HepG2 (cell line): Measurements from ENCODE around the gene NTRK2. TPM values are rescaled to one million over a fixed set of nuclear protein-coding genes. Genes with fewer than 3 reads are reported as not detected.

Source experiments
- ATAC-seq: fragments of 200-7000 bp; cut with Tn5 transposase; 3 replicates; pipeline ENCODE4 v1.9.1; 2020; ENCODE audit warnings: mild to moderate bottlenecking, moderate library complexity
- BruUV-seq: library from RNA; stranded (reverse); fragments of 400-500 nt; replicated peaks from 2 replicates; lab custom pipeline; 2021; lab: Mats Ljungman, UMichigan
- CTCF ChIA-PET: fragments of 300-600 bp; formaldehyde crosslinking; extraction: SDS; loops from one replicate; lab custom pipeline; 2021; ENCODE audit warnings: low total read pairs, inconsistent platforms, low intra/inter-chr PET ratio; lab: Yijun Ruan, JAX
- POLR2A ChIA-PET: fragments of 350-600 bp; sonication (Branson Sonifier 250); formaldehyde crosslinking; loops from one replicate; lab custom pipeline; 2020; ENCODE audit warnings: antibody characterized with exemption, inconsistent platforms; lab: Yijun Ruan, JAX
- DNase-seq: peaks from one replicate; pipeline ENCODE4 v3.0.0-alpha.2; 2015; ENCODE audit warnings: low spot score
- FAIRE-seq: peaks from 3 replicates; lab custom pipeline; 2011; peaks lifted over from hg19 to GRCh38; lab: Jason Lieb, UNC
- H2AFZ ChIP-seq: one replicate; pipeline ENCODE4 v1.6.1; 2011; ENCODE audit warnings: low read length, inconsistent platforms
- H3K27ac ChIP-seq: fragments of 300-600 bp; 3 replicates; pipeline ENCODE4 v1.8.0; 2011; ENCODE audit warnings: mixed run types, mild to moderate bottlenecking, mixed read lengths, low read length, inconsistent platforms; ENCODE audit not compliant: insufficient read depth; ENCODE audit errors: extremely low read length
- H3K27me3 ChIP-seq, 2 experiments: fragments of 200-600 bp in 1 of 2; 2 replicates in 1 of 2; 3 replicates in 1 of 2; pipeline versions ENCODE4 v1.6.0 to v1.8.0; 2011; ENCODE audit warnings: low read length in 2 of 2, mild to moderate bottlenecking in 2 of 2, moderate library complexity in 2 of 2, inconsistent platforms in 1 of 2; ENCODE audit not compliant: insufficient read depth in 2 of 2, control insufficient read depth in 1 of 2
- H3K36me3 ChIP-seq, 2 experiments: fragments of 200-600 bp in 1 of 2; replicated peaks in 1 of 2; 2 replicates in 1 of 2; 3 replicates in 1 of 2; pipeline versions ENCODE4 v1.5.1 to v1.8.0; 2011; ENCODE audit warnings: low read length in 2 of 2, inconsistent platforms in 1 of 2; ENCODE audit not compliant: insufficient read depth in 2 of 2, control insufficient read depth in 1 of 2
- H3K4me1 ChIP-seq: 2 replicates; pipeline ENCODE4 v1.5.1; 2012; ENCODE audit warnings: low read length, inconsistent platforms; ENCODE audit not compliant: insufficient read depth
- H3K4me2 ChIP-seq: 2 replicates; pipeline ENCODE4 v1.6.0; 2011; ENCODE audit warnings: low read depth, low read length, inconsistent platforms
- H3K4me3 ChIP-seq, 3 experiments: fragments of 200-600 bp in 1 of 3; sonication (generic), shearing (Covaris generic) in 1 of 3; replicated peaks in 1 of 3; 2 replicates each; pipeline ENCODE4 v1.5.1; 2011 to 2016; ENCODE audit warnings: low read length in 3 of 3, inconsistent platforms in 2 of 3, low read depth in 2 of 3, mild to moderate bottlenecking in 2 of 3, control low read depth in 1 of 3, mixed read lengths in 1 of 3; ENCODE audit not compliant: insufficient read depth in 1 of 3
- H3K79me2 ChIP-seq: one replicate; pipeline ENCODE4 v1.6.1; 2011; ENCODE audit warnings: low read length, inconsistent platforms; ENCODE audit not compliant: insufficient read depth
- H3K9ac ChIP-seq: 2 replicates; pipeline ENCODE4 v1.6.0; 2011; ENCODE audit warnings: mild to moderate bottlenecking, low read depth, low read length, inconsistent platforms; ENCODE audit not compliant: insufficient read depth
- H3K9me3 ChIP-seq: 2 replicates; pipeline ENCODE4 v1.5.1; 2012; ENCODE audit warnings: mild to moderate bottlenecking, low read length
- H4K20me1 ChIP-seq: 2 replicates; pipeline ENCODE4 v1.6.0; 2011; ENCODE audit warnings: inconsistent platforms, mild to moderate bottlenecking, low read length, moderate library complexity; ENCODE audit not compliant: insufficient read depth
- ARHGAP35 ChIP-seq: sonication (generic); formaldehyde crosslinking; IDR thresholded peaks from 2 replicates; pipeline ENCODE4 v1.9.0; 2022; ENCODE audit warnings: mild to moderate bottlenecking, inconsistent platforms, moderate library complexity, missing genetic modification reagents, borderline replicate concordance
- HNF1B ChIP-seq: sonication (generic); formaldehyde crosslinking; IDR thresholded peaks from 2 replicates; pipeline ENCODE4 v1.5.1; 2020; ENCODE audit warnings: mild to moderate bottlenecking, moderate library complexity, missing genetic modification reagents
- IRX3 ChIP-seq: sonication (generic); formaldehyde crosslinking; IDR thresholded peaks from 2 replicates; pipeline ENCODE4 v1.8.1; 2023; ENCODE audit warnings: mild to moderate bottlenecking, low read depth, missing genetic modification reagents, borderline replicate concordance
- RAD21 ChIP-seq: fragments of 450-650 bp; formaldehyde crosslinking; IDR thresholded peaks from 2 replicates; pipeline ENCODE4 v1.5.0; 2020; ENCODE audit warnings: mild to moderate bottlenecking
- SMC3 ChIP-seq: IDR thresholded peaks from 2 replicates; pipeline ENCODE4 v1.6.1; 2011; ENCODE audit warnings: low read length, improper control_type of control experiment
- SOX13 ChIP-seq, 3 experiments: fragments of 450-650 bp in 1 of 3; sonication (generic) in 1 of 3; formaldehyde crosslinking in 1 of 3; IDR thresholded peaks in 2 of 3; conservative IDR thresholded peaks in 1 of 3; 2 replicates each; pipeline versions ENCODE4 v1.5.0 to v1.6.1; 2016 to 2020; ENCODE audit warnings: antibody characterized with exemption in 1 of 3, mild to moderate bottlenecking in 1 of 3, missing compliant biosample characterization in 1 of 3, missing genetic modification reagents in 1 of 3, moderate library complexity in 1 of 3
- TP53 ChIP-seq: sonication (generic); formaldehyde crosslinking; conservative IDR thresholded peaks from 2 replicates; pipeline ENCODE4 v1.4.0; 2020; ENCODE audit warnings: missing genetic modification reagents
- ZBTB1 ChIP-seq: sonication (generic); formaldehyde crosslinking; IDR thresholded peaks from 2 replicates; pipeline ENCODE4 v1.4.0; 2020; ENCODE audit warnings: missing genetic modification reagents, borderline replicate concordance
- ZFP36L1 ChIP-seq: sonication (generic); formaldehyde crosslinking; IDR thresholded peaks from 2 replicates; pipeline ENCODE4 v1.8.0; 2022; ENCODE audit warnings: mild to moderate bottlenecking, missing genetic modification reagents, moderate library complexity
- ZNF251 ChIP-seq: sonication (generic); formaldehyde crosslinking; IDR thresholded peaks from 2 replicates; pipeline ENCODE4 v1.9.0; 2021; ENCODE audit warnings: mild to moderate bottlenecking, missing genetic modification reagents
- ZNF260 ChIP-seq: sonication (generic); formaldehyde crosslinking; IDR thresholded peaks from 2 replicates; pipeline ENCODE4 v1.4.0; 2020; ENCODE audit warnings: missing genetic modification reagents, low read depth, mild to moderate bottlenecking, borderline replicate concordance
- ZNF607 ChIP-seq: sonication (generic); formaldehyde crosslinking; IDR thresholded peaks from 2 replicates; pipeline ENCODE4 v1.5.1; 2020; ENCODE audit warnings: missing genetic modification reagents, mild to moderate bottlenecking, borderline replicate concordance
- ZNF674 ChIP-seq: sonication (generic); formaldehyde crosslinking; IDR thresholded peaks from 2 replicates; pipeline ENCODE4 v1.5.0; 2020; ENCODE audit warnings: low read depth, mild to moderate bottlenecking, missing genetic modification reagents
- ZNF780A ChIP-seq: sonication (generic); formaldehyde crosslinking; IDR thresholded peaks from 2 replicates; pipeline ENCODE4 v1.8.0; 2022; ENCODE audit warnings: mild to moderate bottlenecking, missing genetic modification reagents, moderate library complexity
- WGBS: methylation state at CpG from one replicate; pipeline ENCODE4 v1.1.6; 2017; ENCODE audit warnings: low lambda C conversion rate; 5-methylcytosine and 5-hydroxymethylcytosine counted together
- in situ Hi-C: cut with HindIII; loops from 2 replicates; pipeline ENCODE4 v1.10.0; 2017; ENCODE audit warnings: low pct_unique_long_range_greater_than_20kb; ENCODE audit not compliant: extremely low pct_ligation_motif_present
- intact Hi-C: fragments of 100-400 bp; cut with micrococcal nuclease; formaldehyde crosslinking; loops from one replicate; pipeline ENCODE4 v1.10.0; 2022; ENCODE audit not compliant: unreplicated experiment
- polyA plus RNA-seq, 8 experiments: library from polyadenylated mRNA; depleted of rRNA in 3 of 8; stranded (reverse) in 7 of 8; unstranded in 1 of 8; fragments of >200 nt; fragmentation: Illumina TruSeq in 4 of 8; extraction: Trizol in 4 of 8; gene quantifications; 2 replicates each; pipeline versions ENCODE4 v1.2.1 to v1.2.3, GENCODE V29; 2011 to 2016; ENCODE audit warnings: low read depth in 4 of 8, missing spikeins in 1 of 8, mixed read lengths in 1 of 8; ENCODE audit not compliant: insufficient read depth in 1 of 8
- total RNA-seq, 5 experiments: library from RNA; depleted of rRNA; stranded (reverse); fragments of >200 nt; fragmentation: Illumina TruSeq; extraction: Trizol; gene quantifications; 2 replicates each; pipeline ENCODE4 v1.2.3, GENCODE V29; 2016; ENCODE audit warnings: low read depth in 1 of 5
- TF ChIP-seq, protein P1 (sequence below): sonication (generic); formaldehyde crosslinking; IDR thresholded peaks from 2 replicates; pipeline ENCODE4 v1.8.0; 2022; ENCODE audit warnings: mild to moderate bottlenecking, missing genetic modification reagents, moderate library complexity

The NTRK2 gene
- total and polyA plus RNA-seq, 2 of the 13 experiments (the other 11 are each of a cell fraction or from before 2014, with no cell fraction given): not detected

DNA sequence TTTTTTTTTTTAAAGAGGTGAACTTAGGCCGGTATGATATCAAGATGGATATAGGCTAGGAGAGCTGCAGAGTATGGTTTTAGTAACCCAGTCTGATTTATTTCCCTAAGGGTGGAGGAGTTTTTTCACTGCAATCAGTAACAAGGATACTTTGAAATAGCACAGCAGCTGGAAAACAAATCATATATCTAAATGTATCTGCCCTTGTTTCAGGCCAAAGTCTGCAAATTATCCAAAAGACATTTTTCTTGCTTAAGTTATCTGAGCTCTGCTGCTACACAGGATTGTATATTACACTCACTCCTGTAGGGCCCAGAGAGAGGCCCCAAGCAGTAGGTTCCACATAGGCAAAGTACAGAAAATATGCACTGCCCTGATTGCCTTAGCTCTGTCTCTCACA is 222.4 kb downstream of the NTRK2 start:
- no peak for DNase-seq
- H3K27me3 ChIP-seq: peaks cover 0 to 1% of the 10 kb centered on the region in 2 experiments; a peak in 2 of 5 replicates
- H4K20me1 ChIP-seq: no peaks in the 10 kb centered on the region
- H3K36me3 ChIP-seq: no peaks in the 10 kb centered on the region
- H3K9me3 ChIP-seq: no peaks in the 10 kb centered on the region
- no peak overlapping the region for H3K27ac ChIP-seq
- H3K4me3 ChIP-seq: no peak overlapping the region
- ATAC-seq: no peak
- BruUV-seq: no TSS peak
- H3K4me2 ChIP-seq: no peak overlapping the region
- ChIA-PET POLR2A (no interaction called here), CTCF (no interaction called here)
- FAIRE-seq: no peak
- H2AFZ ChIP-seq: no peak overlapping the region
- H3K9ac ChIP-seq: no peak overlapping the region
- no peaks in the 10 kb centered on the region for H3K79me2 ChIP-seq
- in situ Hi-C loops: no loop called here
- no peaks in the 10 kb centered on the region for H3K4me1 ChIP-seq
- intact Hi-C loops: no loop called here
- TF ChIP-seq SOX13 (IDR thresholded peaks at IDR 0.05): no peak
- no peak for TF ChIP-seq SOX13 (CRISPR knock-in tag; conservative IDR thresholded peaks at IDR 0.05 in 1 of 2, IDR thresholded peaks at IDR 0.05 in 1 of 2)
- TF ChIP-seq RAD21 (CRISPR knock-in tag): no peak
- TF ChIP-seq TP53: no peak
- no peak for TF ChIP-seq ZFP36L1
- TF ChIP-seq ARHGAP35 (CRISPR knock-in tag): no peak
- TF ChIP-seq, all 625 proteins: peak for 0
- WGBS: 39% methylated on average over 1 of the region's 1 CpG

DNA sequence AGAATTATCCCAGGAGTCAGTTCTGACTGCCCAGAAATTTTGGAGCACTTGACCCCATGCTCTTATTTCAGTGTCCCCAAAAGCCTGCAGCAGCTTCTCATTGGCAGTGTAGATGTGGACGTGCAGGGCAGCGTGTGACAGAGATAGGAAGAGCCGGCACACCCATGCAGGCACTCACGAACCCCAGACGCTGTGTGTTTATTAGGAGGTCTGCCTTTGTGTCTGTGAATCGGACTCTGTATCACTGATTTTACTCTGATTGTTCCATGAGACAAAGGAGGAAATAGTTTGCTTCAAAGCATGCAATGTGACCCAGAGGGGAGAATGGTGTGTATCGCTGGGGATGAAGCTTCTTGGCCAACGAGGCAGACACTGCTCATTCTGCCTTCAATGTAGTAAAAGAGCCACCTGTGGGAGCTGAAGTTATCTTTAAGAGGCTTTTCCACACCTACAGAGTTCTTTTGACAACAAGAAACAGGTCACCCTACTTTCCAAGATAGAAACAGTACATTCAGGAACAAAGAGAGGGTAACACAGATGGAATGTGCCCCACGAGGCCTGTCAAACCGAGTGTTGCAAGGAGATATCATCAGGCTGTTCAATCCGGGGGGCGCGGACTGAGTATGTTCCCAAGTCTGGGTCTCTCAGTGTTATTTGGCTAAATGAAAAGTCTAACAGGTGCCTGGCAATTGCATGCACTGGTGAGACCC is 224.0 kb downstream of the NTRK2 start:
- Histone ChIP-seq H3K4me2 (no peak overlapping the region), H4K20me1 (no peaks in the 10 kb centered on the region), H3K79me2 (no peaks in the 10 kb centered on the region), H3K27ac (no peak overlapping the region), H3K9me3 (no peaks in the 10 kb centered on the region), H3K36me3 (no peaks in the 10 kb centered on the region), H3K4me1 (no peaks in the 10 kb centered on the region), H3K4me3 (no peak overlapping the region), H3K9ac (no peak overlapping the region), H3K27me3 (no peaks in the 10 kb centered on the region; a peak in 2 of 5 replicates), H2AFZ (no peak overlapping the region)
- DNase-seq (no peak), ATAC-seq (no peak), FAIRE-seq (no peak)
- WGBS: 18% methylated on average over 11 of the region's 13 CpGs
- ChIA-PET CTCF (no interaction called here), POLR2A (no interaction called here)
- in situ Hi-C loops (no loop called here), intact Hi-C loops (no loop called here)
- no TSS peak for BruUV-seq
- TF ChIP-seq, protein P1, sequence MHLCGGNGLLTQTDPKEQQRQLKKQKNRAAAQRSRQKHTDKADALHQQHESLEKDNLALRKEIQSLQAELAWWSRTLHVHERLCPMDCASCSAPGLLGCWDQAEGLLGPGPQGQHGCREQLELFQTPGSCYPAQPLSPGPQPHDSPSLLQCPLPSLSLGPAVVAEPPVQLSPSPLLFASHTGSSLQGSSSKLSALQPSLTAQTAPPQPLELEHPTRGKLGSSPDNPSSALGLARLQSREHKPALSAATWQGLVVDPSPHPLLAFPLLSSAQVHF: no peak
- no peak for TF ChIP-seq ZNF260 (CRISPR knock-in tag)
- no peak for TF ChIP-seq SMC3
- no peak for TF ChIP-seq ZNF674 (CRISPR knock-in tag)
- no peak for TF ChIP-seq IRX3 (CRISPR knock-in tag)
- no peak for TF ChIP-seq ZBTB1 (CRISPR knock-in tag)
- TF ChIP-seq ZNF251 (CRISPR knock-in tag): no peak
- TF ChIP-seq ZNF607: no peak
- TF ChIP-seq HNF1B (CRISPR knock-in tag): no peak
- TF ChIP-seq ZNF780A (CRISPR knock-in tag): no peak
